HL-60 (cell line): Measurements from ENCODE around the gene SLC49A3.

ENCODE experiments used
- DNase-seq, 2 experiments: peaks; one replicate each; pipeline ENCODE4 v3.0.0-alpha.2; 2010 to 2020; ENCODE audit warnings: low read depth in 1 of 2, low spot score in 1 of 2
- H3K27ac ChIP-seq: fragments of 250-450 bp; sonication (Bioruptor Pico); replicated peaks from 2 replicates; pipeline ENCODE4 v1.5.1; 2020; ENCODE audit warnings: mild to moderate bottlenecking, moderate library complexity
- H3K27me3 ChIP-seq: fragments of 250-450 bp; sonication (Bioruptor Pico); 2 replicates; pipeline ENCODE4 v1.5.1; 2021; ENCODE audit warnings: mild to moderate bottlenecking, moderate library complexity; ENCODE audit not compliant: insufficient read depth, poor library complexity, severe bottlenecking
- H3K4me3 ChIP-seq: replicated peaks from 2 replicates; pipeline ENCODE4 v1.5.1; 2011; ENCODE audit warnings: mild to moderate bottlenecking, control low read depth, low read length; ENCODE audit not compliant: insufficient read depth
- GABPA ChIP-seq: IDR thresholded peaks from 2 replicates; pipeline ENCODE4 v1.6.1; 2012; ENCODE audit warnings: low read depth
- POLR2AphosphoS5 ChIP-seq: IDR thresholded peaks from 2 replicates; pipeline ENCODE4 v1.6.1; 2012; ENCODE audit warnings: low read depth
- REST ChIP-seq: IDR thresholded peaks from 2 replicates; pipeline ENCODE4 v1.6.1; 2012; ENCODE audit warnings: low read depth; ENCODE audit not compliant: insufficient replicate concordance
- SPI1 ChIP-seq: IDR thresholded peaks from 2 replicates; pipeline ENCODE4 v1.6.1; 2012; ENCODE audit warnings: low read depth, mild to moderate bottlenecking, borderline replicate concordance
- TF ChIP-seq, protein P1 (sequence below): IDR thresholded peaks from one replicate; pipeline ENCODE4 v1.5.1; 2011; ENCODE audit warnings: low read length, control low read depth, inconsistent platforms; ENCODE audit not compliant: insufficient read depth

SLC49A3 gene

DNA sequence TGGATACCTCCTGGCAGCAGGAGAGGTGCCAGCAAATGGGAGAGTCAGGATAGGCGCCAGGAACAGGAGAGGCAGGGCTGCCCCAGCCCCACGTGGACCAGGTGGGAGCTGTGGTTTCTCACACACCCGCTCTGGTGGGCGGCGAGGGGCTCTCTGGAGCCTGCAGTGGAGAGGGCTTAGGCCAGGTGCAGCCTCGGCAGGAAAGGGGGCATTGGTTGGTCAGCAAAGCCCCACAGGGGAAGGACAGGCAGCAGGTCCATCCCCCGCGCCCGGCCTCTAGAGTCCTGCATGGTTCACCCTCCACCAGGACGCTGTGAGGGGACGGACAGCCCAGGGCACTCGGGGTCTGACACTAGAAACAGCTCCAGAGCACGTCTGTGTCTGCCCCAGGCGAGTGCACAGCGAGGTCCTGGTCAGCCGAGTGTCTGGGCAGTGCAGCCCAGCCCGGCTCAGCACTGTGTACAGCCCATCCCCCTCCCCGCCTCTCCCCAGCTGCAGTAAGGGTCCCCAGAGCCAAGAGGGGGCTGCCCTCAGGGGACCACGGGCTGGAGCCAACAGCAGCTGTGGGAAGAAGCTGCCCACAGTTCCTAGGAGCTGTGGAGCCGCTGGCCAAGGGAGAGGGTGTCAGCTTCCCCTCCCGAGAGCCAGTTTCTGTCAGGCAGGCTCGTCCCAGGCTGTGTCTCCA is 23.1 kb downstream of the SLC49A3 start:
- H3K27ac ChIP-seq: no peak overlapping the region
- H3K27me3 ChIP-seq: peaks cover 10% of the 10 kb centered on the region
- no peak for TF ChIP-seq GABPA
- no peak for TF ChIP-seq SPI1
- TF ChIP-seq, protein P1, sequence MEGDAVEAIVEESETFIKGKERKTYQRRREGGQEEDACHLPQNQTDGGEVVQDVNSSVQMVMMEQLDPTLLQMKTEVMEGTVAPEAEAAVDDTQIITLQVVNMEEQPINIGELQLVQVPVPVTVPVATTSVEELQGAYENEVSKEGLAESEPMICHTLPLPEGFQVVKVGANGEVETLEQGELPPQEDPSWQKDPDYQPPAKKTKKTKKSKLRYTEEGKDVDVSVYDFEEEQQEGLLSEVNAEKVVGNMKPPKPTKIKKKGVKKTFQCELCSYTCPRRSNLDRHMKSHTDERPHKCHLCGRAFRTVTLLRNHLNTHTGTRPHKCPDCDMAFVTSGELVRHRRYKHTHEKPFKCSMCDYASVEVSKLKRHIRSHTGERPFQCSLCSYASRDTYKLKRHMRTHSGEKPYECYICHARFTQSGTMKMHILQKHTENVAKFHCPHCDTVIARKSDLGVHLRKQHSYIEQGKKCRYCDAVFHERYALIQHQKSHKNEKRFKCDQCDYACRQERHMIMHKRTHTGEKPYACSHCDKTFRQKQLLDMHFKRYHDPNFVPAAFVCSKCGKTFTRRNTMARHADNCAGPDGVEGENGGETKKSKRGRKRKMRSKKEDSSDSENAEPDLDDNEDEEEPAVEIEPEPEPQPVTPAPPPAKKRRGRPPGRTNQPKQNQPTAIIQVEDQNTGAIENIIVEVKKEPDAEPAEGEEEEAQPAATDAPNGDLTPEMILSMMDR: no peak
- TF ChIP-seq REST: no peak
- TF ChIP-seq POLR2AphosphoS5: no peak
- DNase-seq: no peak
- H3K4me3 ChIP-seq: no peak overlapping the region

- TF ChIP-seq GABPA (no peak), SPI1 (no peak), REST (no peak), POLR2AphosphoS5 (no peak)
- TF ChIP-seq, protein P1: no peak
- Histone ChIP-seq H3K27me3 (peaks cover 10% of the 10 kb centered on the region), H3K27ac (no peak overlapping the region), H3K4me3 (no peak overlapping the region)
- no peak for DNase-seq
Observed at GRCh38 chr4:665381-665750, 23.6 kb downstream of the SLC49A3 start.

GRCh38 chr4:664713-665231 is 24.2 kb downstream of the SLC49A3 start:
- H3K4me3 ChIP-seq: no peak overlapping the region
- TF ChIP-seq REST (no peak), SPI1 (no peak), POLR2AphosphoS5 (no peak), GABPA (no peak)
- TF ChIP-seq, protein P1: no peak
- no peak for DNase-seq
- H3K27ac ChIP-seq: no peak overlapping the region
- peaks cover 10% of the 10 kb centered on the region for H3K27me3 ChIP-seq
